GM12892 (cell line): ENCODE data around the gene RAMP1.
"Not testable (repeated sequence)": the region's sequence is repeated elsewhere in the genome, so short reads cannot be mapped to it uniquely, and the experiment has no call there.

Source experiments
- DNase-seq: peaks from one replicate; pipeline ENCODE4 v3.0.0; 2011; ENCODE audit not compliant: insufficient read length
- FAIRE-seq: peaks from 2 replicates; lab custom pipeline; 2011; peaks lifted over from hg19 to GRCh38; lab: Jason Lieb, UNC
- POLR2A ChIP-seq: IDR thresholded peaks from 2 replicates; pipeline ENCODE4 v1.6.1; 2011; ENCODE audit warnings: low read depth, low read length, control low read depth
- POLR2AphosphoS5 ChIP-seq: IDR thresholded peaks from 2 replicates; pipeline ENCODE4 v1.6.1; 2011; ENCODE audit warnings: low read depth, low read length, control low read depth
- TAF1 ChIP-seq: IDR thresholded peaks from 2 replicates; pipeline ENCODE4 v1.6.1; 2011; ENCODE audit warnings: low read depth, mild to moderate bottlenecking, control low read depth, low read length, borderline replicate concordance

RAMP1 gene

GRCh38 chr2:237865623-237866041, 6.2 kb downstream of the RAMP1 start:
- TF ChIP-seq POLR2AphosphoS5 (no peak), POLR2A (no peak), TAF1 (no peak)
- FAIRE-seq: no peak

DNA sequence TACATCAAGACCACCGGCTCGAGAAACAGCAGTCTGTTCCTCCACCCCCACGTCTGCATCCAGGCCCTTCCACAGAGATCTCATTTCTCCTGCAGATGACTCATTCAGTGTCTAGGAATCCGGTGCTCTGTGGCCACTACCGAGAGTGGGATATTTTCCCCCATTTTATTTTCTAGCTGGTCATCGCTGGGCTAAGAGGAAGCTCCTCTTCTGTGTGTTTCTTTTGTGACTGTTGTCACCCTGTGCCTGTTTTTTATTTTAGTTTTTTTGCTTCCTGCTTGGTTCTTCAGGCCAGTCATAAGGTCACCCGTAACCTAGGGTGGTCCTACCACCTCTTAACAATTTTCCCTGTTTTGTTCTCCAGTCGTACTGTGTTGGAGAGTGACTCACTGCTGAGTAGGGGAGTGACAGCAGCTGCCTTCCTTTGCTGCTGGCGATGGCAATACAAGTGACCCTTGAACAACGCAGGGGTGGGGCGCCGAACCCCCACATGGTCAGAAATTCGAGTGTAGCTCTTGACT, 6.7 kb downstream of the RAMP1 start:
- DNase-seq: no peak
- TF ChIP-seq POLR2A: no peak
- TF ChIP-seq POLR2AphosphoS5: no peak
- no peak for TF ChIP-seq TAF1
- no peak for FAIRE-seq

More at GRCh38 chr2:237865623-237866041, 6.2 kb downstream of the RAMP1 start:
- peak; percentile 7 for DNase-seq

DNA sequence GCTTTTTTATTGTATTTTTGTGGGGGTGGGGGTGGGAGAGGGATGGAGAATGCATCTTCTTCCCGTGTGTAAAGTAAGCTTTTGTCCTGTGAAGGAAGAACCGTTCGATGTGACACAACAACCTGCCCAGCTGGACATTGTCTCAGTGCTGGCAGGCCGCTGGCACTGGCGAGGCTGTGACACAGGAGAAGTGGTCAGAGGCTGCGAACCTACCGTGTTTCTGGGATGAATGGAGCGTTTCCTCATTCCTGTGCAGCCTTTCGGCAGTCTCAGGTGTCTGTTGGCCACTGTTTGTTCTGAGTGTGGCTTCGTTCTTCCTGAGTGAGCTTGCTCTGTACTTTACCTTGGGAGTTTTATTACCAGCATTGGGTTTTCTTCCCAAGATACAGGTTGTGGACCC, 8.0 kb downstream of the RAMP1 start:
- FAIRE-seq (no peak), DNase-seq (no peak)
- TF ChIP-seq POLR2AphosphoS5 (no peak), TAF1 (no peak), POLR2A (no peak)

- FAIRE-seq, DNase-seq: not testable (repeated sequence)
These were observed 8.7 kb downstream of the RAMP1 start for GRCh38 chr2:237868074-237868473.

DNA sequence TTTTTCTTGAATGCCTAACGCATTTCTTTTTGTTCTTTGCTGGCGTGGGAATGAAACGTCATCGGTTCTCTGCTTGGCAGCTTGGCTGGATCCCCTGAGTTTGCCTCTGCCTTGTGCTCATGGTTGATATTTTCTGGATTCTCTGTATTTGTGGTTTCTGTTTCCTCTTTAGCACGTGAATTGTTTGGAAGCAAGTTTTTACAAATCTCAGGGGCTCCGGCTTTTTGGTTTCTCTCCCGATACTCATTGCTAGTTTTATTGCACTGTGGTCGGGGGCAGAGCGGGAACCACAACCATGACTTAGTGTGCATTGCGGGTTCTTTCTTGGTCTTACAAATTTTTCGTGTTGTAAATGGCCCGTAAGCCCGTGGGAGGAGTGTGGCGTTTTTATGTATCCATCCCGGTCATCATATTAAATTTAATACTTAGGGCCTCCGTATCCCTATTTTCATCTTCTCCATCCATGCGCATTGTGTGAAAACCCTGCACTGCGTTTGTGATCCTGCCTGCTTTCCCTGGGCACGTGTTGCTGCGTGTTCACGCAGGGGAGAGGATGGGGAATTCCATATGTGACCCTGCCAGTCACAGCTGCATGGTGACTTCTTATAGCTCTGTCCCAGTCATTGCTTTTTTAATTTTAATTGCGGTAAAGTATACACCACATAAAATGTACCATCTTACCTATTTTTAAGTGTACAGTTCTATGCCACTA, 9.4 kb downstream of the RAMP1 start:
- TF ChIP-seq POLR2A (no peak), TAF1 (no peak), POLR2AphosphoS5 (no peak)
- DNase-seq (no peak), FAIRE-seq (no peak)

GRCh38 chr2:237869343-237870102, 10.1 kb downstream of the RAMP1 start:
- no peak for TF ChIP-seq POLR2A
- no peak for TF ChIP-seq TAF1
- TF ChIP-seq POLR2AphosphoS5: no peak
- FAIRE-seq: no peak
- DNase-seq: no peak

- DNase-seq (no peak), FAIRE-seq (no peak)
- TF ChIP-seq POLR2A: no peak
- no peak for TF ChIP-seq TAF1
- no peak for TF ChIP-seq POLR2AphosphoS5
These were observed 10.7 kb downstream of the RAMP1 start for GRCh38 chr2:237870126-237870525.

- DNase-seq: no peak
- no peak for TF ChIP-seq POLR2AphosphoS5
- no peak for TF ChIP-seq POLR2A
- no peak for TF ChIP-seq TAF1
- no peak for FAIRE-seq
These were observed 11.6 kb downstream of the RAMP1 start for GRCh38 chr2:237870754-237871651.

- DNase-seq: no peak
- TF ChIP-seq POLR2AphosphoS5: no peak
- no peak for TF ChIP-seq TAF1
- no peak for TF ChIP-seq POLR2A
- no peak for FAIRE-seq
These were observed 12.9 kb downstream of the RAMP1 start for GRCh38 chr2:237872178-237872887.

GRCh38 chr2:237873421-237873831, 14.0 kb downstream of the RAMP1 start:
- DNase-seq: no peak

More at GRCh38 chr2:237873421-237873831, 14.0 kb downstream of the RAMP1 start:
- TF ChIP-seq POLR2A (no peak), TAF1 (no peak), POLR2AphosphoS5 (no peak)
- no peak for FAIRE-seq
